GM19351 (cell line): ENCODE results near the gene PTGES3L.
A peak's percentile ranks its signal among the peaks of the same experiment; 100 is the strongest.
"Not testable (repeated sequence)": the region's sequence is repeated elsewhere in the genome, so short reads cannot be mapped to it uniquely, and the experiment has no call there.

Source experiments
- ATAC-seq: cut with Tn5 transposase; IDR thresholded peaks from one replicate; pipeline ENCODE4 v1.9.1; 2021; ENCODE audit warnings: mild to moderate bottlenecking, moderate library complexity; ENCODE audit not compliant: unreplicated experiment

PTGES3L gene

GRCh38 chr17:43014649-43015542 is 35.0 kb upstream of the PTGES3L start:
- ATAC-seq: no peak

- ATAC-seq: no peak
Observed at GRCh38 chr17:43014020-43014648, 34.3 kb upstream of the PTGES3L start.

- ATAC-seq: no peak
Observed at GRCh38 chr17:43013296-43013695, 33.4 kb upstream of the PTGES3L start.

GRCh38 chr17:43011728-43012472 is 32.0 kb upstream of the PTGES3L start:
- ATAC-seq: no peak

GRCh38 chr17:43010667-43011308 is 30.9 kb upstream of the PTGES3L start:
- ATAC-seq: no peak

- ATAC-seq: peak; percentile 86
Observed at GRCh38 chr17:43006639-43007551, 27.0 kb upstream of the PTGES3L start, which contains the start of gene IFI35. Gene IFI35 (plus strand): TSS chr17:43006784. CDS start chr17:43006948, 164 bp downstream.

GRCh38 chr17:43003542-43004172 is 23.8 kb upstream of the PTGES3L start:
- ATAC-seq: no peak

GRCh38 chr17:43000894-43001293 is 21.0 kb upstream of the PTGES3L start:
- not testable (repeated sequence) for ATAC-seq

- no peak for ATAC-seq
Observed at GRCh38 chr17:42999003-42999525, 19.2 kb upstream of the PTGES3L start.

- ATAC-seq: peak; percentile 94
Observed at GRCh38 chr17:42997984-42998938, 18.4 kb upstream of the PTGES3L start, which contains the start of gene RPL27. Gene RPL27 (plus strand): TSS chr17:42998419. CDS start chr17:42998751, 332 bp downstream.

GRCh38 chr17:42997390-42997983 is 17.6 kb upstream of the PTGES3L start:
- no peak for ATAC-seq

- ATAC-seq: not testable (repeated sequence)
Observed at GRCh38 chr17:42993913-42994312, 14.0 kb upstream of the PTGES3L start.

GRCh38 chr17:42992872-42993271 is 13.0 kb upstream of the PTGES3L start:
- ATAC-seq: no peak

- no peak for ATAC-seq
Observed at GRCh38 chr17:42991471-42991870, 11.6 kb upstream of the PTGES3L start.

GRCh38 chr17:42989726-42990652 is 10.1 kb upstream of the PTGES3L start:
- ATAC-seq: no peak

GRCh38 chr17:42989141-42989540 is 9.3 kb upstream of the PTGES3L start:
- ATAC-seq: no peak
